HS-27A (cell line): ENCODE data around the gene TPI1.
A peak's percentile ranks its signal among the peaks of the same experiment; 100 is the strongest.

Experiments used
- DNase-seq: peaks from one replicate; pipeline ENCODE4 v3.0.0-alpha.2; 2012; ENCODE audit warnings: low read depth, missing footprints

The TPI1 gene

DNA sequence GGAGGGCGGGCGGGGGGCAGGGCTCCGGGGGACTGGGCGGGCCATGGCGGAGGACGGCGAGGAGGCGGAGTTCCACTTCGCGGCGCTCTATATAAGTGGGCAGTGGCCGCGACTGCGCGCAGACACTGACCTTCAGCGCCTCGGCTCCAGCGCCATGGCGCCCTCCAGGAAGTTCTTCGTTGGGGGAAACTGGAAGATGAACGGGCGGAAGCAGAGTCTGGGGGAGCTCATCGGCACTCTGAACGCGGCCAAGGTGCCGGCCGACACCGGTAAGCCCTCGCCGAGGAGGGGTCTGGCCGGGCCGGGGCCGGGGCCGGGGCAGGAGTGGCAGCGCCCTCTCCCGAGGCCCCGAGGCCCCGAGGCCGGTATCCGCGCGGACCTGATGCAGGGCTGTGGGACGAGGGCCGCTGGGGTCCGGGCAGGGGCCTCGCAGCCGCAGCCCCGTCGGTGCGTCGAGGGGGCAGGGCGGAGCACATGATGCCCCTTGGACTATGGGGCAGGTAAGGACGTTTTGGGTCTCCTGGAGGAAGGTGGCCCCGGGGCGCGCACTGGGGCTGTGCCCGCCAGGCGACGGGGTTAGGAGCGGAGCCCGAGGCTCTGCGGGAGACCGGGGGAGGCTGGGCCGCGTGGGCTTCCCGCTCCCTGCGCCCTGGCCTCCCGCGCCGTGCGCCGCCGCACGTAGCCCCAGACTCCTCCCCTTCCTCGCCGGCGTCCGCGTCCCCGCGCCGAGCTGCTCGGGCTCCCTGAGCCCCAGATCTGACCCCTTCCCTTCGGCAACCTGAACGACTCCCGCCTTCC lies at the start of gene TPI1:
TSS of gene TPI1 (plus strand) at position 119 of the 798 bp plus-strand sequence. CDS start at position 155, 36 bp downstream.
- DNase-seq, result no peak

DNA sequence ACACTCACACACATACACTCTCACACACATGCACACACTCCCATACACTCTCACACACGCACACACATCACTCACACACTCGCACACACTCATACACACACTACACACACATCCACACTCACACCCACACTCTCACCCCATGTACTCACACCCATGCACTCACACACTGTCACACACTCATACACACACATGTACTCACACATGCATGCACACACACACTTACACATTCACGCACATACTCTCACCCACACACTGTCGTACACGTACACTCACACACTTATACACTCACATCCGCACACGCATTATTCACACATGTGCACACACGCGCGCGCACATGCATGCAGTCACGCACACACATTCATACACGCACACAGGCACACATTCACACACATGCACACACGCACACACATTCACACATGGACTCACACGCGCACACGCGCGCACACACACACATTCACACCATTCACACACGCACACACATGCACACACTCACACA lies 49.6 kb upstream of the TPI1 start:
- no peak for DNase-seq

GRCh38 chr12:6818222-6818621 lies 49.1 kb upstream of the TPI1 start:
- no peak for DNase-seq

- no peak for DNase-seq
These were observed 48.7 kb upstream of the TPI1 start for GRCh38 chr12:6818645-6819044.

GRCh38 chr12:6819106-6820030 lies 48.0 kb upstream of the TPI1 start:
- no peak for DNase-seq

DNA sequence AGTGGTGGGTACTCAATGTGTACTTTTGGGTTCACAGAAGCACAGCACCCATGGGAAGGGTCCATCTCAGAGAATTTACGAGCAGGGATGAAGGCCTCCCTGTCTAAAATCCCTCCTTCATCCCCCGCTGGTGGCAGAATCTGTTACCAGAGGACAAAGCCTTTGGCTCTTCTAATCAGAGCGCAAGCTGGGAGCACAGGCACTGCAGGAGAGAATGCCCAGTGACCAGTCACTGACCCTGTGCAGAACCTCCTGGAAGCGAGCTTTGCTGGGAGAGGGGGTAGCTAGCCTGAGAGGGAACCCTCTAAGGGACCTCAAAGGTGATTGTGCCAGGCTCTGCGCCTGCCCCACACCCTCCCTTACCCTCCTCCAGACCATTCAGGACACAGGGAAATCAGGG lies 47.2 kb upstream of the TPI1 start:
- DNase-seq, result no peak

DNA sequence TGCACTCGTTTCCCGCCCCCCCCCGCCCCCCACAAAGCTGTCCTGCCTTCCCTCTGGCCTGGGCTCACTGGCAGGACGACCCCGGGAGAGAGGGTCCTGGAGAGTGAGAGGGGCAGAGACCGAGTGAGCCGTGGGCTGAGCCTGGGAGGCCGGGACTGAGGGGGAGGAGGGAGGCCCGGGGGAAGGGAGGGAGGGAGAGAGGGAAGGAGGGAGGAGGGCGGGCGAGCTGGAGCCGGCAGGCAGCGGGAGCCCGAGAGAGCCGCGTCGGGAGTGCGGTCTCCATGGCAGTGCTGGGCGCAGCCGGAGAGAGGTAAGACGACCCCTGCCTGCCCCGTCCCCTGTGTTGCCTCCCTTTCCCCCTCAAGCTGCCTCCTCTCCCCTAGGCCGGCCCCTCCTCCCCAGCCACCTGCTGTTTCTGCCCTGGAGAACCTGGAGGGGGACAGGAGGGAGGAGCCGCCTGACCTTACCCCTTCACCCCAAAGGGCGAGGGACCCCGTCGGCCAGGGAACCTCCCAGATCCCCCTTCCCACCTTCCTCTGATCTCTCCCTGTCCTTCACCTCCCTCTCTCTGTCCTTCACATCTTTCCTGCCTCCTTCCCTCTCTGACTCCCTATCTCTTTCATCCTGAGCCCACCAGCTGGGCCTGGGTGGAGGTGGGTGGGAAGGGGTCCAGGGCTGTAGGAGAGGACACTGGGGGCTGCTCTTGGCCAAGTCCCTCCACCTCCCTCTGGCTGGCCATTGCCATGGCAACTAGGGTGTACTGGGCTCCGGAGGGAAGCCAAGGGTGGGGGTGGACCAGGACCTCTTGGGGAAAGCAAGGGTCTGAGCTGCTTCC lies 45.5 kb upstream of the TPI1 start, which contains the start of gene GPR162:
TSS of gene GPR162 (plus strand) at position 231 of the 835 bp plus-strand sequence. CDS start 2,078 bp downstream, outside the sequence.
- DNase-seq, result no peak

- no peak for DNase-seq
These were observed 44.8 kb upstream of the TPI1 start for GRCh38 chr12:6822426-6823135.

- DNase-seq, result no peak
These were observed 43.9 kb upstream of the TPI1 start for GRCh38 chr12:6823182-6824084.

- no peak for DNase-seq
These were observed 43.1 kb upstream of the TPI1 start for GRCh38 chr12:6824085-6824775.

- no peak for DNase-seq
These were observed 42.4 kb upstream of the TPI1 start for GRCh38 chr12:6824901-6825381.

- DNase-seq, result peak; percentile 48
These were observed 41.8 kb upstream of the TPI1 start for GRCh38 chr12:6825398-6826124.

- no peak for DNase-seq
These were observed 41.1 kb upstream of the TPI1 start for GRCh38 chr12:6826125-6826733.

GRCh38 chr12:6826734-6827436 lies 40.4 kb upstream of the TPI1 start:
- DNase-seq, result no peak

- peak; percentile 82 for DNase-seq
These were observed 39.9 kb upstream of the TPI1 start for GRCh38 chr12:6827437-6827911.

GRCh38 chr12:6827982-6828780 lies 39.1 kb upstream of the TPI1 start, which contains the start of gene P3H3:
P3H3 (plus strand) TSS chr12:6828407; CDS start chr12:6828441, 34 bp downstream.
- DNase-seq, result peak; percentile 52
